ENCODE data around the gene SLC9A4. TPM values are rescaled to one million over a fixed set of nuclear protein-coding genes. Genes with fewer than 3 reads are reported as not detected.

SLC9A4 gene
- total and polyA plus RNA-seq, 2 donors (not counting 3 experiments of a cell fraction or from before 2014, with no cell fraction given) = not detected

- Histone ChIP-seq H3K4me1 (ENCODE audit: control insufficient read depth, extremely low read depth, insufficient read depth, low read length) (no peaks in the 10 kb centered on the region), H3K4me3 (replicated peaks in 1 of 3; ENCODE audit: insufficient read depth in 1 of 3, low read depth in 1 of 3, low read length in 3 of 3) (no peak overlapping the region), H3K9ac (replicated peaks; ENCODE audit: extremely low read depth, insufficient read depth, low read length) (no peak overlapping the region), H3K36me3 (ENCODE audit: control insufficient read depth in 2 of 2, extremely low read depth in 1 of 2, insufficient read depth in 2 of 2, low read length in 2 of 2) (no peaks in the 10 kb centered on the region), H3K4me2 (ENCODE audit: insufficient read depth, low read length) (no peak overlapping the region), H2AFZ (ENCODE audit: low read depth, low read length) (no peak overlapping the region), H3K9me1 (replicated peaks; ENCODE audit: control insufficient read depth, extremely low read depth, insufficient read depth, low read length) (no peaks in the 10 kb centered on the region), H3K9me3 (replicated peaks; ENCODE audit: control insufficient read depth, insufficient read depth, low read length) (no peaks in the 10 kb centered on the region), H3K79me2 (ENCODE audit: control insufficient read depth, insufficient read depth, low read length) (no peaks in the 10 kb centered on the region), H3K27ac (ENCODE audit: insufficient read depth, low read depth, low read length) (no peak overlapping the region), H3K27me3 (ENCODE audit: control insufficient read depth in 2 of 2, insufficient read depth in 2 of 2, low read length in 2 of 2) (peaks cover 0 to 2% of the 10 kb centered on the region in 2 experiments), H4K20me1 (replicated peaks; ENCODE audit: control insufficient read depth, extremely low read depth, insufficient read depth, low read length) (no peaks in the 10 kb centered on the region)
- intact Hi-C loops (cut with micrococcal nuclease) (no loop called here), dilution Hi-C loops (cut with MboI; ENCODE audit: extremely low pct_ligation_motif_present, low sequenced_read_pairs) (loop anchor here (25.0 kb wide), 1 partner anchor 89 kb away; no protein-coding TSS in a partner anchor)
- DNase-seq (ENCODE audit: low read depth, low spot score) (no peak), FAIRE-seq (no peak)
- POLR2A ChIA-PET = interaction anchor here (0.7 kb wide), 1 partner anchor 76 kb away, joined by 3 read pairs; no protein-coding TSS in a partner anchor
- CTCF ChIA-PET = no interaction called here
- TF ChIP-seq GATA2 (IDR thresholded peaks at IDR 0.05; ENCODE audit: insufficient read depth, insufficient read length, low read depth, low read length) (no peak), EZH2 (IDR thresholded peaks at IDR 0.05; ENCODE audit: borderline replicate concordance, low read depth, low read length, severe bottlenecking) (no peak), FOS (IDR thresholded peaks at IDR 0.05; ENCODE audit: borderline replicate concordance, insufficient read depth, low read length) (no peak), POLR2A (IDR thresholded peaks at IDR 0.05; ENCODE audit: low read depth, low read length) (no peak), JUN (IDR thresholded peaks at IDR 0.05; ENCODE audit: borderline replicate concordance, insufficient read depth, insufficient read length, low read depth) (no peak), POLR2AphosphoS5 (IDR thresholded peaks at IDR 0.05; ENCODE audit: insufficient read depth, low read depth, low read length) (no peak)
- no TSS peak for BruUV-seq (replicated peaks)
Measured at GRCh38 chr2:102575888-102576287, 102.9 kb downstream of the SLC9A4 start.

GRCh38 chr2:102578376-102578775, 105.3 kb downstream of the SLC9A4 start:
- Histone ChIP-seq H3K79me2 (ENCODE audit: control insufficient read depth, insufficient read depth, low read length) (no peaks in the 10 kb centered on the region), H3K9me1 (replicated peaks; ENCODE audit: control insufficient read depth, extremely low read depth, insufficient read depth, low read length) (no peaks in the 10 kb centered on the region), H3K4me2 (ENCODE audit: insufficient read depth, low read length) (no peak overlapping the region), H3K9ac (replicated peaks; ENCODE audit: extremely low read depth, insufficient read depth, low read length) (no peak overlapping the region), H3K4me3 (replicated peaks in 1 of 3; ENCODE audit: insufficient read depth in 1 of 3, low read depth in 1 of 3, low read length in 3 of 3) (no peak overlapping the region), H4K20me1 (replicated peaks; ENCODE audit: control insufficient read depth, extremely low read depth, insufficient read depth, low read length) (no peaks in the 10 kb centered on the region), H3K36me3 (ENCODE audit: control insufficient read depth in 2 of 2, extremely low read depth in 1 of 2, insufficient read depth in 2 of 2, low read length in 2 of 2) (no peaks in the 10 kb centered on the region), H3K4me1 (ENCODE audit: control insufficient read depth, extremely low read depth, insufficient read depth, low read length) (no peaks in the 10 kb centered on the region), H3K27me3 (ENCODE audit: control insufficient read depth in 2 of 2, insufficient read depth in 2 of 2, low read length in 2 of 2) (peaks cover 2 to 5% of the 10 kb centered on the region in 2 experiments), H2AFZ (ENCODE audit: low read depth, low read length) (no peak overlapping the region), H3K27ac (ENCODE audit: insufficient read depth, low read depth, low read length) (no peak overlapping the region), H3K9me3 (replicated peaks; ENCODE audit: control insufficient read depth, insufficient read depth, low read length) (no peaks in the 10 kb centered on the region)
- DNase-seq (ENCODE audit: low read depth, low spot score) = no peak
- no TSS peak for BruUV-seq (replicated peaks)
- ChIA-PET POLR2A (no interaction called here), CTCF (interaction anchor here (0.6 to 1.2 kb wide), 3 partner anchors 12 to 175 kb away, joined by 3 to 5 read pairs (median 4); no protein-coding TSS in a partner anchor)
- no peak for FAIRE-seq
- intact Hi-C loops (cut with micrococcal nuclease) = no loop called here
- dilution Hi-C loops (cut with MboI; ENCODE audit: extremely low pct_ligation_motif_present, low sequenced_read_pairs) = loop anchor here (25.0 kb wide), 1 partner anchor 91 kb away; no protein-coding TSS in a partner anchor
- no peak for TF ChIP-seq GATA2 (IDR thresholded peaks at IDR 0.05; ENCODE audit: insufficient read depth, insufficient read length, low read depth, low read length)

All from endothelial cell of umbilical vein (primary cell).